BJ (cell line): ENCODE measurements around the gene NLRP14. TPM values are rescaled to one million over a fixed set of nuclear protein-coding genes. Genes with fewer than 3 reads are reported as not detected.

Experiments
- CTCF ChIA-PET: fragments of 350-600 bp; formaldehyde crosslinking; extraction: SDS; loops from one replicate; lab custom pipeline; 2021; ENCODE audit warnings: antibody characterized with exemption, inconsistent platforms; lab: Yijun Ruan, JAX
- POLR2A ChIA-PET: fragments of 300-600 bp; sonication (Branson Sonifier 250); formaldehyde crosslinking; extraction: SDS; loops from one replicate; lab custom pipeline; 2021; ENCODE audit warnings: antibody characterized with exemption; lab: Charles Lee
- DNase-seq: peaks from one replicate; pipeline ENCODE4 v3.0.0-alpha.2; 2011; ENCODE audit warnings: low read depth
- H3K27me3 ChIP-seq: 2 replicates; pipeline ENCODE4 v1.6.0; 2011; ENCODE audit warnings: low read length; ENCODE audit not compliant: control insufficient read depth, insufficient read depth
- H3K36me3 ChIP-seq: 2 replicates; pipeline ENCODE4 v1.5.1; 2011; ENCODE audit warnings: low read length; ENCODE audit not compliant: control insufficient read depth, insufficient read depth
- H3K4me3 ChIP-seq: 2 replicates; pipeline ENCODE4 v1.5.1; 2011; ENCODE audit warnings: low read depth, mild to moderate bottlenecking, control low read depth, low read length
- polyA plus RNA-seq: library from polyadenylated mRNA; depleted of rRNA; stranded (reverse); fragments of >200 nt; gene quantifications from 2 replicates; pipeline ENCODE4 v1.2.3, GENCODE V29; 2011; rRNA removed
- TF ChIP-seq, protein P1 (sequence below): IDR thresholded peaks from 2 replicates; pipeline ENCODE4 v1.5.1; 2011; ENCODE audit warnings: low read depth, mild to moderate bottlenecking, control low read depth, inconsistent platforms, low read length, moderate library complexity; ENCODE audit not compliant: insufficient read depth

Gene NLRP14
- polyA plus RNA-seq, 1 experiment, result 0.01 TPM

DNA sequence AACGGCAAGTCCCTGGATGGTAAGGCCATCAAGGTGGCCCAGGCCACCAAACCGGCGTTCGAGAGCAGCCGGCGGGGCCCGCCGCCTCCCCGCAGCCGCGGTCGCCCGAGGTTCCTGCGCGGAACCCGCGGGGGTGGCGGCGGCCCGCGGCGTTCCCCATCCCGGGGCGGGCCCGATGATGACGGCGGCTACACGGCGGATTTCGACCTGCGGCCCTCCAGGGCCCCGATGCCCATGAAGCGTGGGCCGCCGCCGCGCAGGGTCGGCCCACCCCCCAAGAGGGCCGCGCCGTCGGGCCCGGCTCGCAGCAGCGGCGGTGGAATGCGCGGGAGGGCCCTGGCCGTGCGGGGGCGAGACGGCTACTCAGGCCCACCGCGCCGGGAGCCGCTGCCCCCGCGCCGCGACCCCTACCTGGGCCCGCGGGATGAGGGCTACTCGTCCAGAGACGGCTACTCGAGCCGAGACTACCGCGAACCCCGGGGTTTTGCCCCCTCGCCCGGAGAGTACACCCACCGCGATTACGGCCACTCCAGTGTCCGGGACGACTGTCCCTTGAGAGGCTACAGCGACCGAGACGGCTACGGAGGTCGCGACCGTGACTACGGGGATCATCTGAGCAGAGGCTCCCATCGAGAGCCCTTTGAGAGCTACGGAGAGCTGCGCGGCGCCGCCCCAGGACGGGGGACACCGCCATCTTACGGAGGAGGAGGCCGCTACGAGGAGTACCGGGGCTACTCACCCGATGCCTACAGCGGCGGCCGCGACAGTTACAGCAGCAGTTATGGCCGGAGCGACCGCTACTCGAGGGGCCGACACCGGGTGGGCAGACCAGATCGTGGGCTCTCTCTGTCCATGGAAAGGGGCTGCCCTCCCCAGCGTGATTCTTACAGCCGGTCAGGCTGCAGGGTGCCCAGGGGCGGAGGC lies 69.3 kb downstream of the NLRP14 start:
- Histone ChIP-seq H3K27me3 (no peaks in the 10 kb centered on the region), H3K4me3 (no peak overlapping the region), H3K36me3 (no peaks in the 10 kb centered on the region)
- TF ChIP-seq, protein P1, sequence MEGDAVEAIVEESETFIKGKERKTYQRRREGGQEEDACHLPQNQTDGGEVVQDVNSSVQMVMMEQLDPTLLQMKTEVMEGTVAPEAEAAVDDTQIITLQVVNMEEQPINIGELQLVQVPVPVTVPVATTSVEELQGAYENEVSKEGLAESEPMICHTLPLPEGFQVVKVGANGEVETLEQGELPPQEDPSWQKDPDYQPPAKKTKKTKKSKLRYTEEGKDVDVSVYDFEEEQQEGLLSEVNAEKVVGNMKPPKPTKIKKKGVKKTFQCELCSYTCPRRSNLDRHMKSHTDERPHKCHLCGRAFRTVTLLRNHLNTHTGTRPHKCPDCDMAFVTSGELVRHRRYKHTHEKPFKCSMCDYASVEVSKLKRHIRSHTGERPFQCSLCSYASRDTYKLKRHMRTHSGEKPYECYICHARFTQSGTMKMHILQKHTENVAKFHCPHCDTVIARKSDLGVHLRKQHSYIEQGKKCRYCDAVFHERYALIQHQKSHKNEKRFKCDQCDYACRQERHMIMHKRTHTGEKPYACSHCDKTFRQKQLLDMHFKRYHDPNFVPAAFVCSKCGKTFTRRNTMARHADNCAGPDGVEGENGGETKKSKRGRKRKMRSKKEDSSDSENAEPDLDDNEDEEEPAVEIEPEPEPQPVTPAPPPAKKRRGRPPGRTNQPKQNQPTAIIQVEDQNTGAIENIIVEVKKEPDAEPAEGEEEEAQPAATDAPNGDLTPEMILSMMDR, result no peak
- ChIA-PET CTCF (interaction anchor here (1.7 kb wide), 1 partner anchor 8 kb away, joined by 6 read pairs; no protein-coding TSS in a partner anchor), POLR2A (no interaction called here)
- no peak for DNase-seq

DNA sequence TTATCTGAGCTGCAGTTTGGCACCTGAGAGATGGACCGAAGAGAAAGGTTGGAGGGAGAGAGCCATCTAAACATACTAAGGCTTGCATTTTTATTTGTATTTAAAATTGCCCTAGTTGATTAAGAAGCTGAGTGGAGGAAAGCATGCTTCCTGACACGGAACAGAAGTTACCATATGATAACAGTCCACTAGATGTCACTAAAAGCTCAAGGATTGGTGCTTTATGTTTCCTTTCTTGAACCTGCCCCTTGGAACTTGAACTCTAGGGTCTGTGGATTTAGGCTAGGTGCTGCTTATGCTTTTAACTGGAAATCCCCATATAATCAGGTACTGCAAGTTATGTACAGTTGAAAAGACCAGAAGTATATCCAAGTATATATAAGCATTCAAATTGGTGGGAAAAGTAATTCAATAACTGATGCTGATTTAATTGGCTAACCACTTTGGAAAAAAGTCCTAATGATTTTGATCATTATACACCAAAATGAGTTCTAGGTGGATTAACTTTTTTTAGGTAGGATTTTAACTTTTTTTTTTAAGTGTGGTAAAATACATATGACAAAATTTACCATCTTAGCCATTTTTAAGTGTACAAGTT lies 78.1 kb downstream of the NLRP14 start:
- TF ChIP-seq, protein P1, result peak; percentile 62
- DNase-seq, result no peak
- H3K4me3 ChIP-seq, result no peak overlapping the region
- no peaks in the 10 kb centered on the region for H3K27me3 ChIP-seq
- ChIA-PET CTCF (interaction anchor here (0.6 to 3.1 kb wide), 27 partner anchors 10 to 908 kb away, joined by 3 to 16 read pairs (median 3); partner anchors contain the start of gene RBMXL2), POLR2A (interaction anchor here (0.6 kb wide), 2 partner anchors 129 to 596 kb away, joined by 3 to 5 read pairs; no protein-coding TSS in a partner anchor)
- no peaks in the 10 kb centered on the region for H3K36me3 ChIP-seq

DNA sequence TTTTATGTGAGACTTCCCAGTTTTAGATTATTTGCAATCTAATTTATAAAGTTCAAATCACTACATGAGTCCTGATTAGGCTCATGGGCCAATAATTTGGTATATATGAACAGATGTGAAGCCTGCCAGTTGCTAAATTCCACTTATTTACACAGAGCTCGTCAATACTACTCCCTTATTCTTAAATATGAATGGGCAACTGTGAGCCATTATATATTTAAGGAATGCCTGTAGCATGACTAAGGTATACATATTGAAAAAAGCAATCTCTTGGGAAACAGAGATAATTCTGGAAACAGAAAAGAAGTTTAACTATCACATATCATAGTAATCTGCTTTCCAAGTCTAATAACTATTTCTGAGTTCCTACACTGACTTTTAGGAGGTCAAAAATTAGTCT lies 95.5 kb downstream of the NLRP14 start:
- CTCF ChIA-PET, result no interaction called here
- TF ChIP-seq, protein P1, result no peak
- no peaks in the 10 kb centered on the region for H3K27me3 ChIP-seq

DNA sequence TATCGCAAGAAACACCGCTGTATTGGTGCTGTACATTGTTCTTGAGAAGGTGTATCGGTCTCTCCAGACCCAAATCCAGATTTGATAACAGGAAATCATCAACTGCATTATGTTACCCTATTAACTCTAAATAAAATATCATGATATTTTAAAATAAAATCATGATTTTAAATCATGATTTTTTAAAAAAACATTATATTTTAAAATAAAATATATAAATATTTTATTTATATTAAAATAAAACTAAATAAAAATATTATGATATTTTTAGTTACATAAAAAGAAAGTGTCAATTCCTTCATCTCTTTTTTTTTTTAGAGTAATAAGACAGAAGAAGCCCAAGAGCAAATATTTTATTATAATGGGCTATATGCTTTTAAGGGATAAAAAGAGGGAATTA lies 96.1 kb downstream of the NLRP14 start:
- ChIA-PET POLR2A (no interaction called here), CTCF (no interaction called here)
- no peak for DNase-seq
- TF ChIP-seq, protein P1, result no peak
- Histone ChIP-seq H3K27me3 (no peaks in the 10 kb centered on the region), H3K36me3 (no peaks in the 10 kb centered on the region), H3K4me3 (no peak overlapping the region)

More for the DNA sequence above, 95.5 kb downstream of the NLRP14 start:
- Histone ChIP-seq H3K36me3 (no peaks in the 10 kb centered on the region), H3K4me3 (no peak overlapping the region)
- no peak for DNase-seq
- POLR2A ChIA-PET, result no interaction called here

Other genes with a start within 250 kb of the NLRP14 start
- gene OR2AG2, start 248.5 kb upstream of the NLRP14 start, polyA plus RNA-seq, result 0.28 and 0.60 TPM in 2 replicates
- not detected in 2 replicates for gene OR2AG1, start 237.5 kb upstream of the NLRP14 start, polyA plus RNA-seq
- gene OR6A2, start 220.8 kb upstream of the NLRP14 start, polyA plus RNA-seq, result 0.04 TPM in 1 of 2 replicates, not detected in the other
- not detected in 2 replicates for gene OR10A5, start 174.8 kb upstream of the NLRP14 start, polyA plus RNA-seq
- gene OR10A2, start 157.4 kb upstream of the NLRP14 start, polyA plus RNA-seq, result not detected in 2 replicates
- gene OR10A4, start 143.9 kb upstream of the NLRP14 start, polyA plus RNA-seq, result not detected in 2 replicates
- gene OR2D2, start 128.0 kb upstream of the NLRP14 start, polyA plus RNA-seq, result 0.06 and 0.13 TPM in 2 replicates
- not detected in 2 replicates for gene OR2D3, start 99.5 kb upstream of the NLRP14 start, polyA plus RNA-seq
- gene ZNF215, start 94.1 kb upstream of the NLRP14 start, polyA plus RNA-seq, result 3.4 and 5.6 TPM in 2 replicates
- gene ZNF214, start 133 bp upstream of the NLRP14 start, polyA plus RNA-seq, result 0.75 and 1.8 TPM in 2 replicates
- gene RBMXL2, start 68.5 kb downstream of the NLRP14 start, polyA plus RNA-seq, result not detected in 2 replicates
- gene SYT9, start 231.4 kb downstream of the NLRP14 start, polyA plus RNA-seq, result not detected in 2 replicates